Aorta (tissue), 5 donors: Measurements from ENCODE around the gene EPHB1. TPM values are rescaled to one million over a fixed set of nuclear protein-coding genes. Genes with fewer than 3 reads are reported as not detected.
A peak's percentile ranks its signal among the peaks of the same experiment; 100 is the strongest.

ENCODE experiments used
- ATAC-seq: fragments of 200-7000 bp; cut with Tn5 transposase; one replicate; pipeline ENCODE4 v1.9.1; 2022; ENCODE audit warnings: moderate library complexity; ENCODE audit not compliant: low FRiP score
- DNase-seq, 2 donors: peaks; one replicate each; pipeline ENCODE4 v3.0.0-alpha.2; 2020
- H3K27ac ChIP-seq, 2 donors: one replicate each; pipeline ENCODE4 v1.5.1; 2013; ENCODE audit warnings: low read length in 2 of 2, mild to moderate bottlenecking in 2 of 2, moderate library complexity in 2 of 2, control low read depth in 1 of 2, inconsistent platforms in 1 of 2, low read depth in 1 of 2
- H3K27me3 ChIP-seq, 2 donors: one replicate each; pipeline ENCODE4 v1.6.1; 2013; ENCODE audit warnings: control low read depth in 1 of 2, low read length in 1 of 2, mild to moderate bottlenecking in 1 of 2, moderate library complexity in 1 of 2; ENCODE audit not compliant: insufficient read depth in 2 of 2, control insufficient read depth in 1 of 2
- H3K36me3 ChIP-seq, 2 donors: one replicate each; pipeline ENCODE4 v1.6.1; 2013; ENCODE audit warnings: control low read depth in 1 of 2, low read length in 1 of 2, mild to moderate bottlenecking in 1 of 2; ENCODE audit not compliant: insufficient read depth in 2 of 2, control insufficient read depth in 1 of 2
- H3K4me1 ChIP-seq, 2 donors: one replicate each; pipeline ENCODE4 v1.6.1; 2013; ENCODE audit warnings: low read length in 2 of 2, control low read depth in 1 of 2, mild to moderate bottlenecking in 1 of 2, moderate library complexity in 1 of 2; ENCODE audit not compliant: insufficient read depth in 2 of 2, control insufficient read depth in 1 of 2
- H3K4me3 ChIP-seq, 2 donors: one replicate each; pipeline ENCODE4 v1.5.1; 2013; ENCODE audit warnings: low read length in 2 of 2, control low read depth in 1 of 2, mild to moderate bottlenecking in 1 of 2
- H3K9me3 ChIP-seq: one replicate; pipeline ENCODE4 v1.6.1; 2013; ENCODE audit warnings: mild to moderate bottlenecking, low read length; ENCODE audit not compliant: control insufficient read depth
- WGBS, 2 donors: extraction: QIAGEN DNeasy Blood & Tissue Kit; methylation state at CpG; one replicate each; pipeline ENCODE4 v1.1.7; 2013; 5-methylcytosine and 5-hydroxymethylcytosine counted together
- intact Hi-C, 2 donors: fragments of 100-400 bp; cut with DNase I; formaldehyde crosslinking; loops; one replicate each; pipeline versions ENCODE4 v1.14.2 to v1.15.0; 2022
- polyA plus RNA-seq, 2 donors: library from polyadenylated mRNA; stranded (reverse); fragments of 200-250 nt; gene quantifications; one replicate each; pipeline ENCODE4 v1.2.3, GENCODE V29; 2013
- total RNA-seq, 2 donors: library from RNA; stranded (reverse); fragmentation: NEBNext Ultra II Directional; extraction: Animal tissue kit (Norgen Biotek cat#: 25700); gene quantifications; one replicate each; pipeline ENCODE4 v1.2.1, GENCODE V29; 2021
- donor health status: healthy with polysubstance abuse.
- donor health status: Bipolar disorder and iron deficiency.
- donor health status: DM: no; HTN: no; CAD: no.
- donor health status: DM: no; HTN: no; CAD: no.
- donor health status: DM: yes; HTN: yes; CAD: no.

The EPHB1 gene
- total and polyA plus RNA-seq, 4 donors = 0.31 to 4.8 (median 3.6) TPM; not detected in 1

- 65 to 70% methylated on average over 9 of the region's 9 CpGs for WGBS, 2 donors
- H3K4me1 ChIP-seq = no peaks in the 10 kb centered on the region
Observed at GRCh38 chr3:134798681-134799311, 3.7 kb downstream of the EPHB1 start.

GRCh38 chr3:134799393-134799792 is 4.3 kb downstream of the EPHB1 start:
- ATAC-seq (peak; percentile 40), DNase-seq (no peak)
- Histone ChIP-seq H3K27me3 (no peaks in the 10 kb centered on the region), H3K36me3 (no peaks in the 10 kb centered on the region), H3K4me3 (no peak overlapping the region), H3K9me3 (no peaks in the 10 kb centered on the region), H3K27ac (no peak overlapping the region), H3K4me1 (no peaks in the 10 kb centered on the region)
- intact Hi-C loops = loop anchor here (5.0 to 10.0 kb wide), 3 partner anchors 147 to 1245 kb away; partner anchors contain the start of gene KY (in 1 of the 2)
- WGBS, 2 donors = 11% methylated on average over 6 of the region's 6 CpGs

More at GRCh38 chr3:134798681-134799311, 3.7 kb downstream of the EPHB1 start:
- DNase-seq = no peak
- ATAC-seq = no peak
- H3K27me3 ChIP-seq = no peaks in the 10 kb centered on the region
- H3K27ac ChIP-seq = no peak overlapping the region
- H3K36me3 ChIP-seq = no peaks in the 10 kb centered on the region
- no peaks in the 10 kb centered on the region for H3K9me3 ChIP-seq
- intact Hi-C loops = loop anchor here (5.0 to 10.0 kb wide), 3 partner anchors 146 to 1246 kb away; partner anchors contain the start of gene KY (in 1 of the 2)
- H3K4me3 ChIP-seq = no peak overlapping the region

- 98% methylated on average over 6 of the region's 6 CpGs for WGBS, 2 donors
- Histone ChIP-seq H3K36me3 (no peaks in the 10 kb centered on the region), H3K27me3 (no peaks in the 10 kb centered on the region), H3K27ac (no peak overlapping the region), H3K4me3 (no peak overlapping the region), H3K9me3 (no peaks in the 10 kb centered on the region), H3K4me1 (no peaks in the 10 kb centered on the region)
- intact Hi-C loops = no loop called here
- ATAC-seq (no peak), DNase-seq (no peak)
Observed at GRCh38 chr3:134801204-134801958, 6.3 kb downstream of the EPHB1 start.

- H3K9me3 ChIP-seq = no peaks in the 10 kb centered on the region
- H3K27me3 ChIP-seq = no peaks in the 10 kb centered on the region
- no peak for DNase-seq
- 45 to 66% methylated on average over 2 of the region's 2 CpGs for WGBS, 2 donors
- no peak overlapping the region for H3K4me3 ChIP-seq
- no peak overlapping the region for H3K27ac ChIP-seq
- intact Hi-C loops = no loop called here
- no peaks in the 10 kb centered on the region for H3K4me1 ChIP-seq
- no peak for ATAC-seq
- no peaks in the 10 kb centered on the region for H3K36me3 ChIP-seq
Observed at GRCh38 chr3:134802428-134803050, 7.5 kb downstream of the EPHB1 start.

GRCh38 chr3:134803051-134803505 is 8.0 kb downstream of the EPHB1 start:
- Histone ChIP-seq H3K4me1 (no peaks in the 10 kb centered on the region), H3K4me3 (no peak overlapping the region), H3K27me3 (no peaks in the 10 kb centered on the region), H3K9me3 (no peaks in the 10 kb centered on the region), H3K27ac (no peak overlapping the region), H3K36me3 (no peaks in the 10 kb centered on the region)
- no peak for DNase-seq
- intact Hi-C loops = no loop called here
- 91 to 97% methylated on average over 3 of the region's 3 CpGs for WGBS, 2 donors
- ATAC-seq = no peak

- no peak overlapping the region for H3K27ac ChIP-seq
- no peaks in the 10 kb centered on the region for H3K27me3 ChIP-seq
- H3K36me3 ChIP-seq = no peaks in the 10 kb centered on the region
- H3K4me3 ChIP-seq = no peak overlapping the region
- intact Hi-C loops = no loop called here
- no peak for DNase-seq
- no peaks in the 10 kb centered on the region for H3K4me1 ChIP-seq
- no peak for ATAC-seq
- WGBS, 2 donors = 96 to 98% methylated on average over 4 of the region's 4 CpGs
- H3K9me3 ChIP-seq = no peaks in the 10 kb centered on the region
Observed at GRCh38 chr3:134803652-134804051, 8.6 kb downstream of the EPHB1 start.

GRCh38 chr3:134804508-134805480 is 9.7 kb downstream of the EPHB1 start:
- intact Hi-C loops = no loop called here
- H3K27me3 ChIP-seq = no peaks in the 10 kb centered on the region
- 95 to 97% methylated on average over 14 of the region's 14 CpGs for WGBS, 2 donors

GRCh38 chr3:134807189-134807588 is 12.1 kb downstream of the EPHB1 start:
- no peak for DNase-seq
- no peaks in the 10 kb centered on the region for H3K4me1 ChIP-seq
- H3K9me3 ChIP-seq = no peaks in the 10 kb centered on the region
- intact Hi-C loops = no loop called here
- H3K4me3 ChIP-seq = no peak overlapping the region
- WGBS, 2 donors = 73 to 84% methylated on average over 6 of the region's 6 CpGs
- no peaks in the 10 kb centered on the region for H3K36me3 ChIP-seq
- no peak for ATAC-seq
- no peak overlapping the region for H3K27ac ChIP-seq
- no peaks in the 10 kb centered on the region for H3K27me3 ChIP-seq

More at GRCh38 chr3:134804508-134805480, 9.7 kb downstream of the EPHB1 start:
- ATAC-seq (no peak), DNase-seq (no peak)
- no peaks in the 10 kb centered on the region for H3K4me1 ChIP-seq
- H3K36me3 ChIP-seq = no peaks in the 10 kb centered on the region
- H3K4me3 ChIP-seq = no peak overlapping the region
- H3K27ac ChIP-seq = no peak overlapping the region
- no peaks in the 10 kb centered on the region for H3K9me3 ChIP-seq
